ENCODE results near the gene ARHGAP24.

ARHGAP24 gene

GRCh38 chr4:85492336-85492735, 17.4 kb downstream of the ARHGAP24 start:
- no peak for DNase-seq (ENCODE audit: extremely low read depth, low read depth)
- no peak overlapping the region for H3K4me3 ChIP-seq (replicated peaks; ENCODE audit: low read depth, low read length)
- no peak for TF ChIP-seq CTCF (IDR thresholded peaks at IDR 0.05; ENCODE audit: low read depth, low read length, missing control alignments)

GRCh38 chr4:85495621-85496020, 20.7 kb downstream of the ARHGAP24 start:
- DNase-seq (ENCODE audit: extremely low read depth, low read depth): no peak
- no peak for TF ChIP-seq CTCF (IDR thresholded peaks at IDR 0.05; ENCODE audit: low read depth, low read length, missing control alignments)
- H3K4me3 ChIP-seq (replicated peaks; ENCODE audit: low read depth, low read length): no peak overlapping the region

DNA sequence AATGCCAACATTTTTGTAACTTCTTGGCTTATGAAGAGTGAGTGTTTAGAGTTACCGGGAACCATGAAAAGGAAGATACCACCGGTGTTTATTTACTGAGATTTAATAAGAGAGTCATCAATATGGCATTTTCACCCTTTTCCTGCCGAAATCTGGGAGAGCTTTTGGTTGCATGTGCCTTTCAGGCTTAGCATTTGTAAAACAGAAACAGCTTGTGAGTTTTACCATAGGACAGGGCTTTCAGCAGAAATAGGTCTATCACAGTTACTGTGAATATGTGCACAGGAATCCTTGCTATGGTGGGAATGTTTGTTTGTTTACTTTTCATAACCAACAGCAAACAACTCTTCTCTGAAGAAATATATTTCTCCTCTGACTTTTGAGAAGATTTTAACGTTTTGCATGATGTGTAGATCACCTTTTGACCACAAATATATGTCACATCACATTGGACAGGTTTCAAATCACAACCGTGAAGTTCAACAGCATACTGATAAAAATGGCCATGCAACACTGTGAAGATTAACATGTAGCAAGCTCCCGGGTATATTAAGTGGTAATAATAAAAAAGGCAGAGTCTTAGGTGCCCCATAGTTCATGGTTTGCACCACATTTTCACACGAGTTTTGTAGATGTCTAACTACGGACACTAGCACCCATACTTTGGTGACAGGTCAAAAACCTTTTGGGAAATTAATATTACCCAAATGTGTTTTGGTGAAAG, 21.3 kb downstream of the ARHGAP24 start:
- TF ChIP-seq CTCF (IDR thresholded peaks at IDR 0.05; ENCODE audit: low read depth, low read length, missing control alignments): no peak
- DNase-seq (ENCODE audit: extremely low read depth, low read depth): no peak
- 0 out of 2 replicates have a peak overlapping the region, but pooled peaks have one; percentile 4 for H3K4me3 ChIP-seq (replicated peaks; ENCODE audit: low read depth, low read length)

- DNase-seq (ENCODE audit: extremely low read depth, low read depth): peak; percentile 85
- no peak for TF ChIP-seq CTCF (IDR thresholded peaks at IDR 0.05; ENCODE audit: low read depth, low read length, missing control alignments)
- H3K4me3 ChIP-seq (replicated peaks; ENCODE audit: low read depth, low read length): 0 out of 2 replicates have a peak overlapping the region, but pooled peaks have one; percentile 4
Observed at GRCh38 chr4:85496933-85497332, 22.0 kb downstream of the ARHGAP24 start.

GRCh38 chr4:85498068-85498733, 23.3 kb downstream of the ARHGAP24 start:
- DNase-seq (ENCODE audit: extremely low read depth, low read depth): no peak
- no peak overlapping the region for H3K4me3 ChIP-seq (replicated peaks; ENCODE audit: low read depth, low read length)
- TF ChIP-seq CTCF (IDR thresholded peaks at IDR 0.05; ENCODE audit: low read depth, low read length, missing control alignments): no peak

DNA sequence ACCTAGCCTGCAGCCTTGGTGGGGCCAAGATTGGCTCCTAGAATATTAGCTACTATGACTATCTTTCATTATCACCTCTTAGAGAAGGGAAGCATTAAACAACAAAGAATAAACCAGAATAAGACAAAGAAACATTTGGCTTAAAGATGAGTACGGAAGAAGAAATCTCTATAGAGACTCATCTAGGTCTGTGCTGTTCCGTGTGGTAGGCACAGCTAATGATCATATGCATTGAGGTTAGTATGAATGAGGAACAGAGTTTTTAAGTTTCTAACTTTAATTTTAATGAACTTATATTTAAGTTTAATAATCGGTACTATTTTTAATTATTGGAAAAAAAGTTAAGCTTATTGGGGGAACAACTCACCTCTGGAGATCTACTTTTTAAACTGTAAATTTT, 24.6 kb downstream of the ARHGAP24 start:
- no peak for DNase-seq (ENCODE audit: extremely low read depth, low read depth)
- no peak for TF ChIP-seq CTCF (IDR thresholded peaks at IDR 0.05; ENCODE audit: low read depth, low read length, missing control alignments)

More for the DNA sequence above, 24.6 kb downstream of the ARHGAP24 start:
- no peak overlapping the region for H3K4me3 ChIP-seq (replicated peaks; ENCODE audit: low read depth, low read length)

Data from HFF-Myc (cell line).